ENCODE measurements around the gene MAPKBP1. TPM values are rescaled to one million over a fixed set of nuclear protein-coding genes. Genes with fewer than 3 reads are reported as not detected.

Gene MAPKBP1
- total RNA-seq, 1 experiment from 2014 or later, result 14.5 TPM

- TF ChIP-seq ZMAT4 (CRISPR knock-in tag; IDR thresholded peaks at IDR 0.05), result no peak
- TF ChIP-seq RORB (CRISPR knock-in tag; IDR thresholded peaks at IDR 0.05), result no peak
Observed at GRCh38 chr15:41868321-41868720, 94.0 kb downstream of the MAPKBP1 start (continued).

- Mint-ChIP-seq H3K27me3 (ENCODE audit: low read depth) (no peaks in the 10 kb centered on the region; the same call in 1 of the 2 replicates), H3K27ac (peak overlapping the region; percentile 91), H3K4me1 (no peaks in the 10 kb centered on the region), H3K36me3 (no peaks in the 10 kb centered on the region), H3K4me3 (no peak overlapping the region), H3K9me3 (no peaks in the 10 kb centered on the region)
- TF ChIP-seq AFF4 (CRISPR knock-in tag; IDR thresholded peaks at IDR 0.05; ENCODE audit: borderline replicate concordance) (no peak), RORB (CRISPR knock-in tag; IDR thresholded peaks at IDR 0.05) (no peak), ZNF138 (CRISPR knock-in tag; conservative IDR thresholded peaks at IDR 0.05) (no peak), IRF1 (CRISPR knock-in tag; IDR thresholded peaks at IDR 0.05) (no peak), FOXP4 (CRISPR knock-in tag; IDR thresholded peaks at IDR 0.05) (no peak), TEAD1 (CRISPR knock-in tag; IDR thresholded peaks at IDR 0.05) (no peak), NR1H2 (CRISPR knock-in tag; IDR thresholded peaks at IDR 0.05) (no peak), ATF1 (CRISPR knock-in tag; IDR thresholded peaks at IDR 0.05) (no peak), ZNF396 (CRISPR knock-in tag; IDR thresholded peaks at IDR 0.05; ENCODE audit: borderline replicate concordance) (no peak), ZNF532 (CRISPR knock-in tag; IDR thresholded peaks at IDR 0.05; ENCODE audit: borderline replicate concordance) (no peak), OVOL2 (CRISPR knock-in tag; IDR thresholded peaks at IDR 0.05; ENCODE audit: borderline replicate concordance) (no peak), GRHL2 (CRISPR knock-in tag; IDR thresholded peaks at IDR 0.05; ENCODE audit: insufficient replicate concordance, severe bottlenecking) (no peak), NFE2L1 (CRISPR knock-in tag; IDR thresholded peaks at IDR 0.05) (no peak), EMX1 (CRISPR knock-in tag; IDR thresholded peaks at IDR 0.05) (no peak), NR3C1 (CRISPR knock-in tag; conservative IDR thresholded peaks at IDR 0.05; ENCODE audit: low read depth) (no peak), ZNF425 (CRISPR knock-in tag; conservative IDR thresholded peaks at IDR 0.05) (no peak)
- DNase-seq (ENCODE audit: low spot score) (no peak), ATAC-seq (no peak)
- ChIA-PET POLR2A (no interaction called here), CTCF (interaction anchor here (0.7 to 1.8 kb wide), 5 partner anchors 11 to 95 kb away, joined by 3 to 7 read pairs (median 3); no protein-coding TSS in a partner anchor)
Observed at GRCh38 chr15:41869770-41870688, 95.7 kb downstream of the MAPKBP1 start.

Data from WTC11 (cell line).